Iris pigment epithelial cell (primary cell): ENCODE data around the gene MAPK1IP1L.
A peak's percentile ranks its signal among the peaks of the same experiment; 100 is the strongest.
"Not testable (repeated sequence)": the region's sequence is repeated elsewhere in the genome, so short reads cannot be mapped to it uniquely, and the experiment has no call there.

Experiments used
- DNase-seq: peaks from one replicate; pipeline ENCODE4 v3.0.0-alpha.2; 2011; ENCODE audit warnings: low read depth

The MAPK1IP1L gene

GRCh38 chr14:55054098-55054497 is 2.7 kb downstream of the MAPK1IP1L start:
- no peak for DNase-seq

- no peak for DNase-seq
These were observed 6.5 kb downstream of the MAPK1IP1L start for GRCh38 chr14:55057919-55058318.

- DNase-seq = peak; percentile 28
These were observed 7.9 kb downstream of the MAPK1IP1L start for GRCh38 chr14:55059333-55059732.

GRCh38 chr14:55062517-55063351 is 11.3 kb downstream of the MAPK1IP1L start:
- no peak for DNase-seq

- DNase-seq = not testable (repeated sequence)
These were observed 13.4 kb downstream of the MAPK1IP1L start for GRCh38 chr14:55064896-55065295.

- no peak for DNase-seq
These were observed 14.0 kb downstream of the MAPK1IP1L start for GRCh38 chr14:55065411-55065810.

- no peak for DNase-seq
These were observed 14.8 kb downstream of the MAPK1IP1L start for GRCh38 chr14:55066223-55066622.

GRCh38 chr14:55070981-55071411 is 19.5 kb downstream of the MAPK1IP1L start:
- DNase-seq = peak; percentile 55

GRCh38 chr14:55071870-55072640 is 20.6 kb downstream of the MAPK1IP1L start:
- peak; percentile 86 for DNase-seq

GRCh38 chr14:55073856-55074255 is 22.4 kb downstream of the MAPK1IP1L start:
- peak; percentile 89 for DNase-seq

- peak; percentile 64 for DNase-seq
These were observed 23.2 kb downstream of the MAPK1IP1L start for GRCh38 chr14:55074662-55075061.

GRCh38 chr14:55075628-55076175 is 24.3 kb downstream of the MAPK1IP1L start:
- peak; percentile 70 for DNase-seq

GRCh38 chr14:55077170-55078151 is 26.0 kb downstream of the MAPK1IP1L start:
- DNase-seq = peak; percentile 59

GRCh38 chr14:55079961-55080360 is 28.5 kb downstream of the MAPK1IP1L start:
- DNase-seq = not testable (repeated sequence)

GRCh38 chr14:55084401-55085059 is 33.1 kb downstream of the MAPK1IP1L start:
- DNase-seq = no peak

- DNase-seq = no peak
These were observed 33.7 kb downstream of the MAPK1IP1L start for GRCh38 chr14:55085060-55085660.

GRCh38 chr14:55086938-55087337 is 35.5 kb downstream of the MAPK1IP1L start:
- no peak for DNase-seq

GRCh38 chr14:55088356-55088755 is 36.9 kb downstream of the MAPK1IP1L start:
- DNase-seq = no peak

- DNase-seq = no peak
These were observed 40.9 kb downstream of the MAPK1IP1L start for GRCh38 chr14:55092341-55092740.
